GM21367 (cell line): ENCODE data around the gene CHP2.
"Not testable (repeated sequence)": the region's sequence is repeated elsewhere in the genome, so short reads cannot be mapped to it uniquely, and the experiment has no call there.

Experiments
- ATAC-seq: cut with Tn5 transposase; IDR thresholded peaks from one replicate; pipeline ENCODE4 v1.9.1; 2021; ENCODE audit not compliant: unreplicated experiment

The CHP2 gene

DNA sequence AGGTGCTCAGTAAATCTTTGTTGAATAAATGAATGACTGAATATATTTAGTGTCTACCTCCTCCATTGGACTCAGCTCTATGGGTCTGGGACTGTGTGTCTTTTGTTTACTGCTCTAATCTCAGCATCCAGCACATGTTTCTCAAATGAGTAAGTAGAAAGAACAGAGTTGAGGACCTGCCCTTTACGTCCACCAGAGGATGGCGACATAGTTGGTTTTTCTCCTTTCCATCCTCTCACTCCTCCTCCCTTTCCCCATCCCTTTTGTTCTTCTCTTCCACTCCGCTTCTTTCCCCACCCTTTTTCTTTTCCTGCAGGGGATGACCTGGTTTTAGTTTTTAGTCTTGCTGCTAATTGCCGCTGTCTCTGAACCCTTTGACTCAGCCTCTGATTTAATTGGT is 12.1 kb upstream of the CHP2 start:
- ATAC-seq, result no peak

DNA sequence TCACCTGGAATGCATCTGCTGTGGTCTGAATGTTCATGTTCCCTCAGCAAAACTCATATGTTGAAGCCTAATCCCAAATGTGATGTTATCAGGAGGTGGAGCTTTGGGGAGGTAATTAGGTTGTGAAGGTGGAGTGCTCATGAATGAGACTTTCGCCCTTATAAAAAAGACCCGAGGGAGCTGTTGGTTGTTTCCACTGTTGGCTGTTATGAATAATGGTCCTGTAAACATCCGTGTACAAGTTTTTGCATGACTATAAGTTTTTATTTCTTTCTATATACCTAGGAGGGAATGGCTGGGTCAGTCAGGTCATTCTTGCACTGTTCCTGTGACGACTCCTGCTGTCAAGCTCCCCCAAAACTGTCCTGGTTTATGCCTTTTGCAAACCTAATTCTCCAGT is 9.6 kb upstream of the CHP2 start:
- no peak for ATAC-seq

DNA sequence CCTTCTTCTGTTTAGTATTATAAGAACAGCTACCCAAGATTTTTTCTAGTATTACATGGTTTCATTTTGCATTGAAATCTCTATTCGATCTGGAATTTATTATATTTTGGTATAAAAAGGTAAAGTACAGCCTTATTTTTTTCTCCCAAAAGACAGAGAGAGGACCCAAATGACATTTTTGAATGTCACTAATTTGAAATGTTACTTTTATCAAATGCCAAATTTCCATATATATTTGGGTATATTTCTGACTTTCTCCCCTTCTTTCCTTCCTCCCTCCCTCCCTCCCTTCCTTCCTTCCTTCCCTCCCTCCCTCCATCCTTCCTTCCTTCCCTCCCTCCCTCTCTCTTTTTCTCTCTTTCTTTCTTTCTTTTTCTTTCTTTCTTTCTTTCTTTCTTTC is 6.2 kb upstream of the CHP2 start:
- no peak for ATAC-seq

DNA sequence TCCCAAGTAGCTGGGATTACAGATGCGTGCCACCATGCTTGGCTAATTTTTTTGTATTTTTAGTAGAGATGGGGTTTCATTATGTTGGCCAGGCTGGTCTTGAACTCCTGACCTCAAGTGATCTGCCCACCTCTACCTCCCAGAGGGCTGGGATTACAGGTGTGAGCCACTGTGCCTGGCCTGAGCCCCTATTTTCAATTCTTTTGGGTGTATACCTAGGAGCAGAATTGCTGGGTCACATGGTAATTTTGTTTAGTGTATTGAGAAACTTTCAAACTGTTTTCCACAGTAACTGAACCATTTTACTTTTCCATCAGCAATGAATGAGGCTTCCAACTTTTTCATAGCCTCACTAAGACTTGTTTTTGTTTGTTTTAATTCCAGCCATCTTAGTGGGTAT is 3.8 kb upstream of the CHP2 start:
- ATAC-seq, result not testable (repeated sequence)

DNA sequence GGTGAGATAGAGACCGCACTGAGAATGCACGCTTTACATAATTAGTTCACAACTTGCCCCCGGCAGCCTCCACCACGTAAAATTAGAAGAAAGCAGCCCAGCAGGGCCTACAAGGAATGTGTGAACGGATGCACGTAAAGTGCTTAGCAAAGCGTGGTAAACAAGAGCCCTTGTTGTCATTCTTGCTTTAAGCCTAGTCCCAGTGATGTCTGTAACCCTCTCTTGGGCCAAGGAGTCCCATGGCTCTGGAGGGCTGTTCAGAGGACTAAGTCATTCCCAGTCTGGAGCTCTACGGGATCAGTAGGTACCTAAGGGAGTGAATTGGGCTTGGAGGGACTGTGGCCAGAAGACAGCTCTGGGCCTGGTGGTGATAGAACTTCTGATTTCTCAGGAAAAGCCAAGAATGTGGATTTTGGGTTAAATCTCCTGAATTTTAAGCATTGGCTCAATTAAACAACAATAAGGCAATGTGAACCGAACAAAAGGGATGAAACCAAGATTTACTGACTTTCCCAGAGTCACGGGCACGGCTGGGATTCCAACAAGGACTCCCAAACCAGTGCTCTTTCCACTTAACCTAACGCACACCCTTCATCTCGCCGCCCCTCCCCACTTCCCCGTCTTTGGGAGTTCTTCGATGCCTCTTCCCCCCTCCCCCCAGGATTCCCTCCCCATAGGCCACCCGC is 775 bp upstream of the CHP2 start:
- no peak for ATAC-seq

DNA sequence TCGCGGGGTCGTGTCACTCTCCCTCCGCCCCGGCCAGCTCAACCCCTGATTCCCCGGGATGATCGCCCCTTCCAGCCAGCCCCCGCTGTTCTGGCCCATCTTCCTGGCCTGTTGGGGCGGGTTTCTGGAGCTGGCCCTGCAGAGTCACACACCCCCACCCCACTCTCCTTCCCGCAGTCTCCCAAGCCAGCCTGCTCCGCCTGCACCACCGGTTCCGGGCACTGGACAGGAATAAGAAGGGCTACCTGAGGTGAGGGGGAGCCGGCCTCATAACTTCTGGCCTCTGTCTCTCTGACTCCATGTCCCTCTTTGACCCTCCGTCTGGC is 621 bp downstream of the CHP2 start:
- ATAC-seq, result no peak

DNA sequence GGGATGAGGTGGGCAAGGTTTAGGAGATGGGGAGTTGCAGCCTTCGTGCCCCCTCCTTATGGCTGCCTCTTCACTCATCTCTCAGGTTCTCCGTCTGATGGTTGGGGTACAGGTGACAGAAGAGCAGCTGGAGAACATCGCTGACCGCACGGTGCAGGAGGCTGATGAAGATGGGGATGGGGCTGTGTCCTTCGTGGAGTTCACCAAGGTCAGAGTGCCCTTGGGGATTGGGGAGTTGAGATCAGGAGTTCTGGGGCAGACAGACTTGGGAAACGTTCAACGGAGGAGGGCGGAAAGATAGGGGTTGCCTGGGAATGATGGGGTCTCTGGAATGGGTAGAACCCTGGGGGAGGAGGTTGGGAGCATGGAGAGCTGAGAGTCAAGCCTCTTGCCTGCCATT is 2.3 kb downstream of the CHP2 start:
- no peak for ATAC-seq

DNA sequence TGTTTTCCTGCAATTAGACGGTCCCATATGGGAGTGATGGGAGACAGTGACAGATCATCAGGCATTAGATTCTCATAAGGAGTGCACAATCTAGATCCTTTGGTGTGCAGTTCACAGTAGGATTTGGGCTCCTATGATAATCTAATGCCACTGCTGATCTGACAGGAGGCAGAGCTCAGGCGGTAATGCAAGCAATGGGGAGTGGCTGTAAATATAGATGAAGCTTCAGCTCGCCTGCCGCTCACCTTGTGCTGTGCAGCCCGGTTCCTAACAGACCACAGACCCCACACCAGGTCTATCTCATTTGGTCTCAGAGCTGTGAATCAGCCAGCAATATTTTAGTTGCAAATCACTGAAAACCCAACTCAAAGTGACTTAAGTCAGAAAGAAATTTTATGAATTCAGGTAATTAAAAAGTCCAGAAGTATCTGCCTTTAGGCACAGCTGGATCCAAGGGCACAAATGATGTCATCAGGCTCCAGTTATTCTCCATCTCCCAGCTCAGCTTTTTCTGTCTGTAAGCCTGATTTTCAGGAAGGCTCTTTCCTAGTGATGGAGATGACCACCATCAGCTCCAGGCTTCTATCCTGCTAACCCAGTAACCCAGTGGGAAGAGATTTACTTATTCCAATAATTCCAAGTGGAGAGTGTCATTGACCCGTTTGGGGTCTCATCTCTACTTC is 3.3 kb downstream of the CHP2 start:
- no peak for ATAC-seq

DNA sequence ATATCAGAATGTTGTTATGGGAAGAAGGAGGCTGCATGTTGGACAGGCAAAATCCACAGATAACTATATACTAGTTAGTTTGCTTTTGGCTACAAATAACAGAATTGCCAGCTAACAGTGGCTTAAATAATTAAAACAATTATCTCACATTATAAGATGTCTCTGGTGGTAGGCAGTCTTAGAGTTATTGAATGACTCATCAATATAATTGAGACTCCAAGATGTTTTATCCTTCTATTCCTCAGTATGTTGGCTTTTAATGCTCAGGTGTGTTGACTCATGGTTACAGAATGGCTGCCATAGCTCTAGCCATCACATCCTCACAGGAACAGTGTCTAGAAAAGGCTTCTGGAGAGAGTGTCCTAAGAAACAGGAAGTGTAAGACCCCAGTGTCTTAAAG is 11.1 kb downstream of the CHP2 start:
- ATAC-seq, result no peak

DNA sequence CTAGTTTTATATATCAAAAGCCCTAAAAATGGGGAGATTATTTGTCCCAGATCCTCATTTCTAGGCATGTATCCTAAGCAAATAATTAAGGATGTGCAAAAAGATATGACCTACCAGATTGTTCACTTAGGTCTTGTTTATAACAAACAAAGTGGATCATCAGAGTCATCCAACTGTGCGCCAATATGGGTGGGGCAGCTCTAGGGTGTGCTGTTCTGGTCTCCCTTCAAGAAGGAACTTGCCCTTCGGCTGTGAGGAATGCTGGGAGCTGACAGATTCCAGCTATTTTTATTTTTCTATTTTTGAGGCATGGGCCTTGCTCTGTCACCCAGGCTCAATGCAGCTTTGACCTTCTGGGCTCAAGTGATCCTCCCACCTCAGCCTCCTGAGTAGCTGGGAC is 13.8 kb downstream of the CHP2 start:
- no peak for ATAC-seq

DNA sequence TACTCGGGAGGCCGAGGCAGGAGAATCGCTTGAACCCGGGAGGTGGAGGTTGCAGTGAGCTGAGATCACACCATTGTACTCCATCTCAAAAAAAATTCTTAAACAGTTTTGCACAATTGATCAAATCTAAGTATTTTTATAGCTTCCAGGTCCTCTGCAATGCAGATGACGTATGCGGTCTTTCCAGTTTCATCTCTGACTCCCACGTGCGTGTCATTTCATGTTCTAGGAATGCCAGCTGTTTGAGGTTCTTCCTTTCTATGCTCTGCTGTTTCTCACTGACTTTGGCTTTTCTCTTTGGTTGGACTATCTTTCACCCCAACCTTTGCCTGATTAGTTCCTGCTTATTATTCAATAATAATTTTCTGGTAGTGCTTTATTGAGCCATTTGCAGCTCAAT is 16.2 kb downstream of the CHP2 start:
- ATAC-seq, result no peak

DNA sequence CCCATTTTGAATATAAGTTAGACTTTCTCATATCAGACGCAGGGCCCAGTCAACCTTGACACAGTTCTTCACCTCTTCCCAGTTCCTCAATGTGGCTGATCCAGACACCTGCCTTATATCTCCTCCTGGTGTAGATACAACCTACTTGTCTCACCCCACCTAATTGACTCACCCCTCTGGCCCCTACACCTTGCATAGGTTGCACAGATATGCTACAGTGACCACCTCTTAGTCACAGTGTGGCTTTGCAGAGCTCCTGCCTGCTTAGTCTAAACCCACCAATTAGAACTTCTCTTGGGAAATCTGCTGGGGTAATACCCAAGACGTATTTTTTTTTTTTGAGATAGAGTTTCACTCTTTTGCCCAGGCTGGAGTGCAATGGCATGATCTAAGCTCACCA is 16.8 kb downstream of the CHP2 start:
- ATAC-seq, result no peak

DNA sequence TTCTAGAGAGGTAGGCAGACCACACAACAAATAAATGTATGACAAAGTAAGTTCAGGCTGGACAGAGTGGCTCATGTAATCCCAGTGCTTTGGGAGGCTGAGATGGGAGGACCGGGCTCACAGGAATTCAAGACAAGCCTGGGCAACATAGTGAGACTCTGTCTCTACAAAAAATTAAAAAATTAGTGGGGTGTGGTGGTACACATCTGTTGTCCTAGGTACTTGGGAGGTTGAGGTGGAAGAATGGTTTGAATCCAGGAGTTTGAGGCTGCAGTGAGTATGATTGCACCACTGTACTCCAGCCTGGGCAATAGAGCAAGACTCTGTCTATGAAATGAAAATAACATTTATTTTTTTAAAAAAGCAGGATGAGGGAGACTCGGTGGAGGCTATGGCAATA is 18.5 kb downstream of the CHP2 start:
- ATAC-seq, result no peak

DNA sequence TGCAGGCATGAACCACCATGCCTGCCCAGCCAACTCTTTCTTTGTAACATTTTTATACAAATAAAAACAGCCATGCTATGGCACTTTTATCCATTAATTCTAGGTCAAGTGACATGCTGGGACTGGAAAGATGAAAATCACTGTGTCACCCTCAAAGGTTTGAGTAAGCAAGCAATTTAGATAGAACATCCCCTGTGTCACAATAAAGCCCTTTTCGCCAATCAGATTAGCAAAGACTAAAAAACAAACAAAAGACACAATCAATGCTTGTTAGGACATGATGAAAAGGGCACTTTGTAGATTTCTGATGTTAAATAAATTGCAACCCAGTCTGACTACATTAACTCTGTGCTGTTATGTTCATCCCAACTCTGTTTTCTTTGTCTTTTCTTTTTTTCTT is 26.4 kb downstream of the CHP2 start:
- ATAC-seq, result no peak

DNA sequence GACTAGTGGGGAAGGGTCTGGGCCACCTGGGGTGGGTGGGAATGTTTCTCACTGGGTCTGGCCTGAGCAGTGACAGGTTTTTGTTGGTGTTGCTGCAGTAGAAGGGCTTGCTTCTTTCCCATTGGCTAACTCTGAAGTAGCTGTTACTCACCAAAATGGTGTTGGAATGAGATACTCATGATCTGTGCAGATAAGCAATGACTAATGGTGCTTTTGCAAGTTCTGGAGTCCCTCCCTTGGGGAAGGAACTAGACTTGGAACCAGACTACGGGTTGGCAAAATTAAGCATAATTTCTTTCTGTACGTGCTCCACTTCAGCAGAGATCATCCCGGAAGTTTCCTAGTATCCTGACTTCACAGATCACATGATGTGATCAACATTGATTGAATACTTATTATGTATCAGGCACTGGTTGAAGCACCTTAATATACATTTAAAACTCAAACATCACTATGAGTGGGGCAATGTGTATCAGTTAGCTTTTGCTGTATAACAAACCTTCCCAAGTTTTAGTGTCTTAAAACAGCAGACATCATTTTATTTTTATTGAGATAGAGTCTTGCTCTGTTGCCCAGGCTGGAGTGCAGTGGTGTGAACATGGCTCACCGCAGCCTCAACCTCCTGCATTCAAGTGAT is 30.1 kb downstream of the CHP2 start:
- no peak for ATAC-seq

DNA sequence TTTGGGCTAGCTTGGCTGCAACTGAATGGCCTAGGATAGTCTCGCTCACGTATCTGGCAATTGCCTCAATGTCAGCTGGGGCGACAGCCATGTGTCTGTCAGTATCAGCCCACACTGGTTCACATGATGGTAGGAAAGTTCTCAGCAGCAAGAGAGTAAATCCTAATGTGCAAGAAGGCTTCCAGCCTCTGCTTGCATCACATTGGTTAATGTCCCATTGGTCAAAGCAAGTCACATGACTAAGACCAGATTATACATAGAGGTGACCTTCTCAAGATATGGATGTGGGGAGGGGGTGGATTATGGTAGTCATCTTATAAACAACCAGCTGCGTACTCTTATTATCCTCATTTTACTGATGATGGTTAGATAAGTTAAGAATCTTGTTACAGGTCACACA is 31.0 kb downstream of the CHP2 start:
- no peak for ATAC-seq

DNA sequence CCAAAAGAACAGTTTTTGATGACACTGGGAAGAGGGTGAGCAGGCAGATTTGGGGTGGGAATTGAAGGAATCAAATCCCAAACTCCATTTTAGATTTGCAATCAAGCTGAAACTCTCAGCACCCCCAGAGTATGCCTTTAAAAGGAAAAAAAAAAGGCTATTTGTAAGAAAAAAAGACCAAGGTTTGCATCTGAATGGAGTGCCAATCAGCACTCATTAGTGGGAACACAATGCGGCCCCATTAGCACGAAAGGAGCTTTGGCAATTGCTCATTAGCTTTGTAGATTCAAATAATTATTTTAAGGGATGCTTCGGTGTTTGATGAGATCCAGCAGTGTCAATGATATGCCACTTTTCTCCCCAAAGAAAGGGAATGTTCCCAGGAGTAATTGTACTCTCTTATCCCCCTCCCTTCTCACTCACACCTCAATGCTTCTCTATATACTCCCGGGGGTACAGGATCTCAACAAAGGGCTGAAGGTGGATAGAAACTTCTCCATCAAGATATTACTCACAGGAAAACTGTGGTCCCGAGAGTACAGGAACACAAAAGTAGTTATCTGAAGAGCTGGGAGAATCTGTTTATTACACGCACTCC is 32.2 kb downstream of the CHP2 start:
- no peak for ATAC-seq

DNA sequence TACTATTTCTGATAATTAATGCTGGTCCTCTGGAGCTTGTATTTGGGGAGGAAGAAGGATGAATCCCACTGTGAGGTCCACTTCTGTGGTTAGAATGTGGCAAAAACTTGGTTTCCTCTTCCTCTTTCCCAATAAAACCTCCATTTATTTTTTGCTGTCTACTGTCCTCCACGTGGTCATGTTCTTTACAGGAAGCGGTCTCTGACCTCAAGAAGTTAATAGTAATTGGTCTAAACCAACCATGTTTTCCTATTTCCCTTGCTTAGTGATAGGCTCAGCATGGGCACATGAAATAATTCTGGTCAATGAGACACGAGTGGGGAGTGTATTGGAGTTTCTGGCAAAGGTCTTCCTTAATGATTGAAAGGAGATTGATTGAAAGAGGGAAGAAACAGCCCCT is 33.9 kb downstream of the CHP2 start:
- no peak for ATAC-seq

DNA sequence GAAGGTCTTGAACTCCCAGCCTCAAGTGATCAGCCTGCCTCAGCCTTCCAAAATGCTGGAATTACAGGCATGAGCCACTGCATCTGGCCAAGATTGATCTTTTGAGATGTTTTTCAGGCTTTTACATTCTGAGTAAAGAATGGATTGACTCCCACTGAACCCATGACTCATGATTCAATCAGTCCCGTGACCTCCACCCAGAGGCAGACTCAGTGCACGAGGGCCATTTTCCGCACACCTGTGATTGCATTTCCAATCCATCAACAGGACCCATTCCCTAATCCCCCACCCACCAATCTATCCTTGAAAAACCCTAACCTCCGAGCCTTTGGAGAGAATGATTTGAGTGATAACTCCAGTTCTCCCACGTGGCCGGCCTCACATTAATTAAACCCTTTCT is 40.6 kb downstream of the CHP2 start:
- no peak for ATAC-seq

DNA sequence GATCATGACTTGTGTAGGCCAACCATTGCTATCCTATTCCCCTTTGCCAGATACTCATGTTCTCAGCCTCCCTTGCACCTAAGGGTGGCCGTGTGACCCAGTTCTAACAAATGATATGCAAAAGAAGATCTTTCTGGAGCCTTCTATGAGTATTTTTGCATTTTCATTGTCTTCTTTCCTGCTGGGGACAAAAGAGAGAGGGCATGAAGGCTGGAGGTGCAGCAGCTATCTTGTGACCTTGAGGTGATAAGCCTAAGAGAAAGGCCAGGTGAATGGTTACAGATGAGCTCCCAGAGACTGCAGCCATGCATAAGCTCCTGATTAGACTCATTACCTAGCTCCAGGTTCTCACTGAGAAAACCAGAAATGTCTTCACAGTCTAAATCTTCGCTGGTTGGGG is 42.1 kb downstream of the CHP2 start:
- no peak for ATAC-seq

DNA sequence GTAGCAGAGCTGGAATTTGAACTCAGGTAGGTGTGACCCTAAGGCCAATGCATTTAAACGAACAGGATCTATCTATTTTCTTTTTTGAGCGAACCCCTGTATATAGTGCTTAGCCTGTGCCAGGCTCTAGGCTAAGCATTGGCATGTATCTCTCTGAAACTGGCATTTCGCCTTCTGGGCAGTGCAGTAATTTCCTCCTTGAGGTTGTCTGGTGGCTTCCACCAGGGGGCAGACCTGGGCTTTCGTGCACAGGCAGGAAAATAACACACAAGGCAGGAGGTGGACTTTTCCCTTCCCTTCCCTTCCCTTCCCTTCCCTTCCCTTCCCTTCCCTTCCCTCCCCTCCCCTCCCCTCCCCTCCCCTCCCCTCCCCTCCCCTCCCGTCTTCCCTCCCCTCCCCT is 46.6 kb downstream of the CHP2 start:
- ATAC-seq, result no peak

DNA sequence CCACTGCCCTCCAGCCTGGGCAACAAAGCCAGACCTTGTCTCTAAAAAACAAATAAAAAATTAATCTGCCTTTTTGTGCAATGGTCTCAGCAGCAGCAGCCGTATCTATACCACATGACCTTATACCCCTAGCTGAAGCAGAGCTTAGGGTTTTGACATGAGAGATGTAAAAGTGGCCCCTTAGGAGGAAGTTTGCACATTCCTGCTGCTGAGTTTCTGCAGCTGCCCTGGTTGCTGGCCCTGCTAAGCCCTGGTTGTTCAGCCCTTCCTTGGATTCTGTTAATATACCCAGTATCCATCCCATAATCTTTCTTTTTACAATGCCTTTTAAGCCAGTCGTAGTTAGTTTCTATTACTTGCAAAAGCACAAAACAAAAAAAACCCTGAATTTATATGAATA is 48.0 kb downstream of the CHP2 start:
- ATAC-seq, result no peak
